Upper lobe of right lung (tissue), 1 donor: ENCODE data around the gene HSD17B7. TPM values are rescaled to one million over a fixed set of nuclear protein-coding genes. Genes with fewer than 3 reads are reported as not detected.
"Not testable (repeated sequence)": the region's sequence is repeated elsewhere in the genome, so short reads cannot be mapped to it uniquely, and the experiment has no call there.

ENCODE experiments used
- ATAC-seq: fragments of 200-7000 bp; cut with Tn5 transposase; one replicate; pipeline ENCODE4 v1.9.1; 2020; ENCODE audit warnings: mild to moderate bottlenecking, moderate library complexity
- DNase-seq: peaks from one replicate; pipeline ENCODE4 v3.0.0-alpha.2; 2020
- H3K27ac ChIP-seq: fragments of 200-600 bp; one replicate; pipeline ENCODE4 v1.8.0; 2022
- H3K27me3 ChIP-seq: fragments of 200-600 bp; one replicate; pipeline ENCODE4 v1.8.0; 2022; ENCODE audit warnings: mild to moderate bottlenecking
- H3K36me3 ChIP-seq: fragments of 200-600 bp; one replicate; pipeline ENCODE4 v1.8.0; 2022
- H3K4me1 ChIP-seq: fragments of 200-600 bp; one replicate; pipeline ENCODE4 v1.8.0; 2022
- H3K4me3 ChIP-seq: fragments of 200-600 bp; one replicate; pipeline ENCODE4 v1.8.0; 2022; ENCODE audit warnings: mild to moderate bottlenecking
- H3K9me3 ChIP-seq: fragments of 200-600 bp; one replicate; pipeline ENCODE4 v1.8.0; 2022
- CTCF ChIP-seq: fragments of 200-600 bp; IDR thresholded peaks from one replicate; pipeline ENCODE4 v1.8.0; 2022; ENCODE audit warnings: antibody characterized with exemption
- intact Hi-C: fragments of 100-400 bp; cut with DNase I; formaldehyde crosslinking; loops from one replicate; pipeline ENCODE4 v1.11.0; 2022
- total RNA-seq: library from RNA; stranded (reverse); fragmentation: NEBNext Ultra II Directional; extraction: Animal tissue kit (Norgen Biotek cat#: 25700); gene quantifications from one replicate; pipeline ENCODE4 v1.2.1, GENCODE V29; 2021
- donor health status: DM: no; HTN: yes; CAD: no; lungs with severe emphysema.

The HSD17B7 gene
- total RNA-seq, 1 donor from 2014 or later: 31.6 TPM

- intact Hi-C loops, H3K27ac ChIP-seq, H3K9me3 ChIP-seq, H3K4me3 ChIP-seq, DNase-seq, H3K4me1 ChIP-seq, H3K27me3 ChIP-seq: not testable (repeated sequence)
- H3K36me3 ChIP-seq: peaks cover 64% of the 10 kb centered on the region
- ATAC-seq: peak; percentile 93
- TF ChIP-seq CTCF: peak; percentile 55
Measured at GRCh38 chr1:162799995-162800830, 9.7 kb downstream of the HSD17B7 start.

- intact Hi-C loops, DNase-seq, H3K9me3 ChIP-seq, ATAC-seq, H3K27ac ChIP-seq, H3K27me3 ChIP-seq, H3K4me3 ChIP-seq, H3K4me1 ChIP-seq: not testable (repeated sequence)
- peaks cover 38% of the 10 kb centered on the region for H3K36me3 ChIP-seq
Measured at GRCh38 chr1:162807503-162807902, 17.0 kb downstream of the HSD17B7 start.

GRCh38 chr1:162812357-162812756 lies 21.9 kb downstream of the HSD17B7 start:
- H3K4me3 ChIP-seq, H3K36me3 ChIP-seq, ATAC-seq, DNase-seq, intact Hi-C loops, H3K27ac ChIP-seq, H3K9me3 ChIP-seq, H3K27me3 ChIP-seq, H3K4me1 ChIP-seq: not testable (repeated sequence)

- H3K9me3 ChIP-seq, DNase-seq, H3K36me3 ChIP-seq, ATAC-seq, H3K4me3 ChIP-seq, H3K4me1 ChIP-seq, intact Hi-C loops, H3K27ac ChIP-seq: not testable (repeated sequence)
- H3K27me3 ChIP-seq: peaks cover 15% of the 10 kb centered on the region
Measured at GRCh38 chr1:162818136-162818535, 27.6 kb downstream of the HSD17B7 start.

- H3K36me3 ChIP-seq, H3K27ac ChIP-seq, ATAC-seq, intact Hi-C loops, H3K9me3 ChIP-seq, H3K4me3 ChIP-seq, H3K4me1 ChIP-seq, DNase-seq: not testable (repeated sequence)
- H3K27me3 ChIP-seq: peaks cover 19% of the 10 kb centered on the region
Measured at GRCh38 chr1:162818666-162819065, 28.2 kb downstream of the HSD17B7 start.

GRCh38 chr1:162822391-162823200 lies 32.1 kb downstream of the HSD17B7 start:
- Histone ChIP-seq H3K9me3 (no peaks in the 10 kb centered on the region), H3K36me3 (no peaks in the 10 kb centered on the region), H3K4me3 (peak overlapping the region; percentile 23), H3K4me1 (peaks cover 9% of the 10 kb centered on the region), H3K27ac (no peak overlapping the region), H3K27me3 (peaks cover 26% of the 10 kb centered on the region)
- intact Hi-C loops: no loop called here
- no peak for DNase-seq
- no peak for TF ChIP-seq CTCF
- peak; percentile 59 for ATAC-seq

- no peaks in the 10 kb centered on the region for H3K36me3 ChIP-seq
- no peak for TF ChIP-seq CTCF
- DNase-seq (no peak), ATAC-seq (no peak)
- no peaks in the 10 kb centered on the region for H3K9me3 ChIP-seq
- no peak overlapping the region for H3K27ac ChIP-seq
- H3K4me1 ChIP-seq: peaks cover 9% of the 10 kb centered on the region
- intact Hi-C loops: no loop called here
- peaks cover 26% of the 10 kb centered on the region for H3K27me3 ChIP-seq
- H3K4me3 ChIP-seq: no peak overlapping the region
Measured at GRCh38 chr1:162823231-162823630, 32.7 kb downstream of the HSD17B7 start.
